ENCODE results near the gene ARHGAP6.

ARHGAP6 gene

DNA sequence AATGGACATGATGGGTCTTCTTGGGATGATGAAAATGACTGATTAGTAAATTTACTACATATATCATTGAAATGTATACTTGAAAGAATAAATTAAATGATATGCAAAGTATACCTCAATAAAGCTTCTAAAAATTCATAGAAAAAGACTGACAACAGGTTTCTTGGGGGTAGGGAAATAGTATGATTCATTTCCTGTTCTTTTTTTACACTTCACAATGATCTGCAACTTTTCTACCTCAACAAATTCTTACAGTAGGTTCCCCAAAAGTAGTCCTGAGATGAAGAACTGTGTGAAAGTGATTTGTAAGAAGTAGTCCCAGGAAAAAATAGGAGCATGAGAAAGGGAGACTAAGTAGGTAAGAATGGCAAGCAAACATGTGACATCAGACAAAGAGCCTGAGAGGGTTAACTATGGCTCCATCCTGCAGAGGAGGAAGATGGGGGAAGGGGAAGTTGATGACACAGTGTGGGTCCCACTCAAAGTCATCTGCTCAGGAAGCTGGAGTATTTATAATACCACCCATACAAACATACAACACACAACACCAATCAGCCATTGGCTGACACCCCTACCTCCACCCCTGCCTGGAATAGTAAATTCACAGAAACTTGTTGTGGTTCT lies 73.9 kb downstream of the ARHGAP6 start:
- no peak overlapping the region for H3K4me3 ChIP-seq (replicated peaks; ENCODE audit: low read depth, low read length)
- TF ChIP-seq CTCF (IDR thresholded peaks at IDR 0.05; ENCODE audit: insufficient read depth, low read length, poor library complexity, severe bottlenecking): no peak
- no peaks in the 10 kb centered on the region for H3K27me3 ChIP-seq (replicated peaks; ENCODE audit: control insufficient read depth, insufficient read depth, low read length)
- no peaks in the 10 kb centered on the region for H3K36me3 ChIP-seq (ENCODE audit: control insufficient read depth, insufficient read depth, low read length)
- peak; percentile 23 for DNase-seq (ENCODE audit: extremely low read depth, insufficient read length)

DNA sequence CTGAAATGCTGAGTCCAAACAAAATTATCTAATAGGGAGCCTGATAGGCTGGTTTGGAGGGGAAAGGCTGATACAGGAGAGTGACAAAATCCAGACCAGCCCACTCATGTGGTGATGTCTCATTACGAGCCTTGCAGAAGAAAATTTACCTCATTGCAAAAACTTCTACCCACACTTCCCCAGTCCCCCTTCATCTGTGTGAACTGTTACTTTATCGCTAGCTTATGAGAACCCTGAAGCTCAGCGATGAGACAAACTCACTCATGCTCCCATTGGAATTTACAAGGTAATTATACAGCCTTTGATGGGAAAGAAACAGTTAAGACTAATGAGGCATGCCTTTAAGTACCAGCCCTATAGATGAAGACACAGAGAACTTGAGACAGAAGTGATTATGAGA lies 76.1 kb downstream of the ARHGAP6 start:
- Histone ChIP-seq H3K27me3 (replicated peaks; ENCODE audit: control insufficient read depth, insufficient read depth, low read length) (no peaks in the 10 kb centered on the region), H3K36me3 (ENCODE audit: control insufficient read depth, insufficient read depth, low read length) (no peaks in the 10 kb centered on the region), H3K4me3 (replicated peaks; ENCODE audit: low read depth, low read length) (no peak overlapping the region)
- no peak for DNase-seq (ENCODE audit: extremely low read depth, insufficient read length)
- TF ChIP-seq CTCF (IDR thresholded peaks at IDR 0.05; ENCODE audit: insufficient read depth, low read length, poor library complexity, severe bottlenecking): no peak

- H3K36me3 ChIP-seq (ENCODE audit: control insufficient read depth, insufficient read depth, low read length): no peaks in the 10 kb centered on the region
- H3K4me3 ChIP-seq (replicated peaks; ENCODE audit: low read depth, low read length): no peak overlapping the region
- no peaks in the 10 kb centered on the region for H3K27me3 ChIP-seq (replicated peaks; ENCODE audit: control insufficient read depth, insufficient read depth, low read length)
- no peak for DNase-seq (ENCODE audit: extremely low read depth, insufficient read length)
- no peak for TF ChIP-seq CTCF (IDR thresholded peaks at IDR 0.05; ENCODE audit: insufficient read depth, low read length, poor library complexity, severe bottlenecking)
Observed at GRCh38 chrX:11588097-11588496, 77.6 kb downstream of the ARHGAP6 start.

GRCh38 chrX:11585174-11585573 lies 80.5 kb downstream of the ARHGAP6 start:
- no peaks in the 10 kb centered on the region for H3K27me3 ChIP-seq (replicated peaks; ENCODE audit: control insufficient read depth, insufficient read depth, low read length)
- H3K36me3 ChIP-seq (ENCODE audit: control insufficient read depth, insufficient read depth, low read length): no peaks in the 10 kb centered on the region
- no peak overlapping the region for H3K4me3 ChIP-seq (replicated peaks; ENCODE audit: low read depth, low read length)
- TF ChIP-seq CTCF (IDR thresholded peaks at IDR 0.05; ENCODE audit: insufficient read depth, low read length, poor library complexity, severe bottlenecking): no peak
- DNase-seq (ENCODE audit: extremely low read depth, insufficient read length): no peak

DNA sequence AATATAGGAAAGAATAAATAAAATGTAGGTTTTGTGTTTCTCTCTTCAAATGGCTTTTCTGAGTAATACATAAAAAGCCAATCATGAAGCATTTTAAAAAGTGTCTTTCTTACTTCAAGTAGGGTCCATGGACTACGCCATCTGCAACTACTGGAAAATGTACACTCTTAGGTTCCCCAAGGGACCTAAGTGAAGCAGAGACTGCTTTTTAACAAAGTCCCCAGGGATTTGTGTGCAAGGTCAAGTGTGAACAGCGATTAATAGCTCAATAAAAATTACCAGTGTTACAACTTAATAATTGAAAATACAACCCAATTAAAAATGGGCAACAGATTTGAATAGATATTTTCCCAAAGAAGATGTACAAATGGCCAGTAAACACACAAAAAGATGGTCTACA lies 84.9 kb downstream of the ARHGAP6 start:
- no peak for TF ChIP-seq CTCF (IDR thresholded peaks at IDR 0.05; ENCODE audit: insufficient read depth, low read length, poor library complexity, severe bottlenecking)

More for the DNA sequence above, 84.9 kb downstream of the ARHGAP6 start:
- H3K4me3 ChIP-seq (replicated peaks; ENCODE audit: low read depth, low read length): no peak overlapping the region
- no peak for DNase-seq (ENCODE audit: extremely low read depth, insufficient read length)
- H3K27me3 ChIP-seq (replicated peaks; ENCODE audit: control insufficient read depth, insufficient read depth, low read length): no peaks in the 10 kb centered on the region
- no peaks in the 10 kb centered on the region for H3K36me3 ChIP-seq (ENCODE audit: control insufficient read depth, insufficient read depth, low read length)

Data from GM06990 (cell line).